SK-N-SH (cell line): ENCODE measurements around the gene SIN3A. TPM values are rescaled to one million over a fixed set of nuclear protein-coding genes. Genes with fewer than 3 reads are reported as not detected.

Experiments
- CTCF ChIA-PET: fragments of 300-600, 350-600 bp; formaldehyde crosslinking; extraction: SDS; loops from one replicate; lab custom pipeline; 2021; lab: Yijun Ruan, JAX
- POLR2A ChIA-PET: fragments of 350-600 bp; sonication (Branson Sonifier 250); formaldehyde crosslinking; extraction: SDS; loops from one replicate; lab custom pipeline; 2020; ENCODE audit warnings: antibody characterized with exemption, inconsistent platforms; lab: Yijun Ruan, JAX
- DNase-seq: peaks from one replicate; pipeline ENCODE4 v3.0.0; 2012
- H2AFZ ChIP-seq: fragments of 200-600 bp; sonication (generic); 2 replicates; pipeline ENCODE4 v1.8.1; 2016; ENCODE audit warnings: antibody characterized with exemption, mild to moderate bottlenecking, low read depth
- H3F3A ChIP-seq: fragments of 200-600 bp; sonication (generic); replicated peaks from 2 replicates; pipeline ENCODE3; 2016; ENCODE audit warnings: antibody characterized with exemption, mild to moderate bottlenecking; ENCODE audit not compliant: insufficient read depth
- H3K27ac ChIP-seq, 2 experiments: fragments of 200-500 bp in 1 of 2; fragments of 200-600 bp in 1 of 2; sonication (Bioruptor generic) in 1 of 2; sonication (generic), shearing (Covaris generic) in 1 of 2; 2 replicates each; pipeline versions ENCODE4 v1.5.1 to v1.6.1; 2014 to 2016; ENCODE audit warnings: low read depth in 2 of 2, inconsistent platforms in 1 of 2, low read length in 1 of 2, mild to moderate bottlenecking in 1 of 2, mixed read lengths in 1 of 2
- H3K27me3 ChIP-seq: fragments of 200-600 bp; sonication (generic), shearing (Covaris generic); 2 replicates; pipeline ENCODE4 v1.6.1; 2016; ENCODE audit warnings: mixed run types; ENCODE audit not compliant: insufficient read depth
- H3K36me3 ChIP-seq, 2 experiments: fragments of 200-500 bp in 1 of 2; fragments of 200-600 bp in 1 of 2; sonication (Bioruptor generic) in 1 of 2; sonication (generic) in 1 of 2; replicated peaks in 1 of 2; 2 replicates each; pipeline versions ENCODE3 to v1.5.1; 2014 to 2016; ENCODE audit warnings: low read length in 1 of 2, mild to moderate bottlenecking in 1 of 2; ENCODE audit not compliant: insufficient read depth in 2 of 2, control insufficient read depth in 1 of 2
- H3K4me1 ChIP-seq, 2 experiments: fragments of 200-500 bp in 1 of 2; fragments of 200-600 bp in 1 of 2; sonication (Bioruptor generic) in 1 of 2; sonication (generic), shearing (Covaris generic) in 1 of 2; 2 replicates each; pipeline versions ENCODE4 v1.5.1 to v1.6.1; 2014 to 2016; ENCODE audit warnings: low read depth in 1 of 2, low read length in 1 of 2, mixed run types in 1 of 2; ENCODE audit not compliant: insufficient read depth in 2 of 2, control insufficient read depth in 1 of 2
- H3K4me2 ChIP-seq: fragments of 200-600 bp; sonication (generic), shearing (Covaris generic); 2 replicates; pipeline ENCODE4 v1.6.1; 2017; ENCODE audit warnings: mixed run types
- H3K4me3 ChIP-seq, 2 experiments: fragments of 200-500 bp in 1 of 2; fragments of 200-600 bp in 1 of 2; sonication (Bioruptor generic) in 1 of 2; sonication (generic), shearing (Covaris generic) in 1 of 2; 2 replicates each; pipeline versions ENCODE4 v1.5.1 to v1.8.1; 2014 to 2016; ENCODE audit warnings: low read depth in 2 of 2, inconsistent platforms in 1 of 2, low read length in 1 of 2, mild to moderate bottlenecking in 1 of 2, mixed read lengths in 1 of 2, moderate library complexity in 1 of 2
- H3K79me2 ChIP-seq: fragments of 200-600 bp; sonication (generic); 2 replicates; pipeline ENCODE4 v1.8.1; 2017; ENCODE audit warnings: mild to moderate bottlenecking; ENCODE audit not compliant: insufficient read depth
- H3K9ac ChIP-seq: fragments of 200-600 bp; sonication (generic); 2 replicates; pipeline ENCODE4 v1.6.1; 2017; ENCODE audit warnings: mixed run types
- H3K9me2 ChIP-seq: fragments of 200-600 bp; sonication (generic); 2 replicates; pipeline ENCODE4 v1.6.1; 2017; ENCODE audit warnings: mixed run types
- H3K9me3 ChIP-seq: fragments of 200-600 bp; sonication (generic); 2 replicates; pipeline ENCODE4 v1.6.1; 2017; ENCODE audit warnings: mixed run types, mild to moderate bottlenecking, moderate library complexity
- H4K20me1 ChIP-seq: fragments of 200-600 bp; sonication (generic); 2 replicates; pipeline ENCODE4 v1.6.1; 2017; ENCODE audit warnings: mild to moderate bottlenecking, mixed run types; ENCODE audit not compliant: insufficient read depth
- CHD2 ChIP-seq: fragments of 150-350 bp; IDR thresholded peaks from 2 replicates; pipeline ENCODE4 v1.6.1; 2018; ENCODE audit warnings: low read length; ENCODE audit not compliant: partially characterized antibody
- ELF1 ChIP-seq: IDR thresholded peaks from 2 replicates; pipeline ENCODE4 v1.4.0; 2012
- EP300 ChIP-seq, 2 experiments: IDR thresholded peaks; 2 replicates each; pipeline versions ENCODE4 v1.4.0 to v1.6.1; 2012; ENCODE audit warnings: borderline replicate concordance in 1 of 2, low read depth in 1 of 2, low read length in 1 of 2
- EZH2phosphoT487 ChIP-seq: fragments of 200-600 bp; sonication (generic); IDR thresholded peaks from 2 replicates; pipeline ENCODE4 v1.6.1; 2017; ENCODE audit warnings: low read depth, mixed run types, mild to moderate bottlenecking, antibody characterized with exemption, moderate library complexity, borderline replicate concordance
- FOXJ3 ChIP-seq: sonication (generic); formaldehyde crosslinking; IDR thresholded peaks from 2 replicates; pipeline ENCODE4 v1.5.1; 2020; ENCODE audit warnings: mild to moderate bottlenecking, missing genetic modification reagents
- GABPA ChIP-seq: IDR thresholded peaks from 2 replicates; pipeline ENCODE4 v1.4.0; 2012; ENCODE audit warnings: low read depth, mild to moderate bottlenecking
- GATA2 ChIP-seq: sonication (generic); formaldehyde crosslinking; IDR thresholded peaks from 2 replicates; pipeline ENCODE4 v1.5.0; 2020; ENCODE audit warnings: mild to moderate bottlenecking, missing genetic modification reagents
- MXI1 ChIP-seq: IDR thresholded peaks from 2 replicates; pipeline ENCODE4 v1.6.1; 2012; ENCODE audit warnings: mild to moderate bottlenecking, low read depth, low read length, improper control_type of control experiment
- POLR2AphosphoS5 ChIP-seq: IDR thresholded peaks from 2 replicates; pipeline ENCODE4 v1.6.1; 2012; ENCODE audit warnings: low read depth, low read length
- RAD21 ChIP-seq: IDR thresholded peaks from 2 replicates; pipeline ENCODE4 v1.6.1; 2012; ENCODE audit warnings: mild to moderate bottlenecking, low read length
- RCOR1 ChIP-seq: fragments of 150-350 bp; IDR thresholded peaks from 2 replicates; pipeline ENCODE4 v1.6.1; 2017; ENCODE audit warnings: antibody characterized with exemption, low read length
- RXRA ChIP-seq: IDR thresholded peaks from 2 replicates; pipeline ENCODE4 v1.4.0; 2012; ENCODE audit warnings: low read depth, mild to moderate bottlenecking, borderline replicate concordance
- SIN3A ChIP-seq: IDR thresholded peaks from 2 replicates; pipeline ENCODE4 v1.6.1; 2012; ENCODE audit warnings: low read depth, mild to moderate bottlenecking, low read length, moderate library complexity, borderline replicate concordance
- SMC3 ChIP-seq: IDR thresholded peaks from 2 replicates; pipeline ENCODE4 v1.6.1; 2012; ENCODE audit warnings: low read depth, low read length, improper control_type of control experiment
- TAF1 ChIP-seq: IDR thresholded peaks from 2 replicates; pipeline ENCODE4 v1.6.1; 2012; ENCODE audit warnings: low read depth, mild to moderate bottlenecking, low read length, moderate library complexity, borderline replicate concordance
- TCF12 ChIP-seq: IDR thresholded peaks from 2 replicates; pipeline ENCODE4 v1.4.0; 2012
- YY1 ChIP-seq: IDR thresholded peaks from 2 replicates; pipeline ENCODE4 v1.4.0; 2012; ENCODE audit warnings: low read depth, mild to moderate bottlenecking
- WGBS: methylation state at CpG from one replicate; pipeline ENCODE4 v1.1.6; 2017; ENCODE audit warnings: low lambda C conversion rate; 5-methylcytosine and 5-hydroxymethylcytosine counted together
- polyA plus RNA-seq, 3 experiments: library from polyadenylated mRNA; depleted of rRNA; stranded (reverse); fragments of >200 nt; gene quantifications; 2 replicates each; pipeline ENCODE4 v1.2.3, GENCODE V29; 2012
- TF ChIP-seq, protein P1 (sequence below): fragments of 150-350 bp; IDR thresholded peaks from 2 replicates; pipeline ENCODE4 v1.6.1; 2016; ENCODE audit warnings: mild to moderate bottlenecking, low read depth, low read length
- TF ChIP-seq, protein P2 (sequence below): IDR thresholded peaks from 2 replicates; pipeline ENCODE4 v1.4.0; 2012; ENCODE audit warnings: low read depth
- TF ChIP-seq, protein P3 (sequence below): IDR thresholded peaks from 2 replicates; pipeline ENCODE4 v1.4.0; 2012; ENCODE audit warnings: low read depth, borderline replicate concordance
- TF ChIP-seq, protein P4 (sequence below): IDR thresholded peaks from 2 replicates; pipeline ENCODE4 v1.6.1; 2012; ENCODE audit warnings: mild to moderate bottlenecking, low read depth, low read length, moderate library complexity

Gene SIN3A
- polyA plus RNA-seq, 1 of the 3 experiments (the other 2 are of a cell fraction), result 32.2 TPM

DNA sequence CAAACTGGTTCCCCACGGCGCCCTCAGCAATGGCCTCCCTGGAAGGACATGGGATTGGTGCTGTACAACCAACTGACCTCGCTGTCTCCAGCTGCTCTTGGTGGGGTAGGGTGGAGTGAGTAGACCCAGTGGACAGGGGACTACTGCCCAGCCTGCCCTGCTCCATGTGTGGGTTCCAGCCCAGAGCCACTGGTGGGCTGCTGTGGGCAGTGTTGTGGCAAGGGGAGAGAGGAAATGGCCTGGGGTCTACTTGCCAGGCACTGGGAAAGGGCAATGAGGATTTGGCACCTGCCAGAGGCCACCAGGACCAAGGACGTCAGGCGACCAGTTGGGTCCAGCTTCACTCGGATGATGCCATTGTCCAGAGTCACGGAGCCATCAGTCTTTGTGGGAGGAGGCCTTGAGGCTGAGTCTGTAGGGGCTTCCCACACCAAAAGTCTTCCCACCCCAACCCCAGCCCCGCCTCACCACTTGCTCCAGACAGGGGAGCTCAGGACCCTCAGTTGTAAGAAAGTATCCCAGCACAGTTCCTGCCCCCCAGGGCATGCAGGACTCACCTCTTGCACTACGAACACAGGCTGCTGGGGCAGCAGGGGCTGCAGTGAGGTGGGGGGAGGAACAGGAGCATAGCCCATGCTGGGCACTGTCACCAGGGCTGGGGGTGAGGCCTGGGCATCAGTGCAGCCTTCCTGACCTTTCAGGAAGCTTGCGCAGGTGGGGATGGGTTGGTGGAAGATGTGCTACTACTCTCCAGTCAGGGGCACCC, 92.5 kb downstream of the SIN3A start:
- 100% methylated on average over 4 of the region's 10 CpGs for WGBS
- no peaks in the 10 kb centered on the region for H3K27me3 ChIP-seq

DNA sequence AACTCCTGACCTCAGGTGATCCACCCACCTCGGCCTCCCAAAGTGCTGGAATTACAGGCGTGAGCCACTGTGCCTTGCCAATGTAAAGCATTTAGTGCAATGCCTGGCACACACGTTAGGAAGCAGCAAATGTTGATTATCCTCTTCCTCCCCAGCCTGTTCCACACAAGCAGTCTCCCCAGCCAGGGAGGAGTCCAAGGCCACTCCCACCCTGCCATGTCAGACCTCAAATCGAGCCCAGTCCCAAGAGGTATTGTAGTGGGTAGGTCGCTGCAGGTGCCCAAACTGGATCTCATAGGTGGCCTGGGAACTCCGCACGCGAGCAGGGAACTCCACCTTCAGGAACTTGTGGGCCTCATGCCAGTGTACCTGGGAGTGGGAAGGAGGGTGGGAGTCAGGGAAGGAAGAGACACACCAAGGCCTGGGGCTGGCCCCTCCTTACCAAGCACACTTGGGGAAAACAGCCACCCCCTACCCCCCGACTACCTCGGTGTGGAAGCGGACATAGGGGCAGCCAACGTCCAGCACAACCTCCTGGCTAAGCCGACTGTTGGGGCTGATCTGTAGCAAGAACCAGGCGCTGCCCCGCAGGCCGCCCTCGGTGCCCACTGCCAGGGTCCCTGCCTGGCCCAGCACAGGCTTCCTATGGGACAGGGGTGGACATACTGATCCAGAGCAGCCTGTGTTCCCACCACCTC, 93.4 kb downstream of the SIN3A start:
- TF ChIP-seq, protein P1, sequence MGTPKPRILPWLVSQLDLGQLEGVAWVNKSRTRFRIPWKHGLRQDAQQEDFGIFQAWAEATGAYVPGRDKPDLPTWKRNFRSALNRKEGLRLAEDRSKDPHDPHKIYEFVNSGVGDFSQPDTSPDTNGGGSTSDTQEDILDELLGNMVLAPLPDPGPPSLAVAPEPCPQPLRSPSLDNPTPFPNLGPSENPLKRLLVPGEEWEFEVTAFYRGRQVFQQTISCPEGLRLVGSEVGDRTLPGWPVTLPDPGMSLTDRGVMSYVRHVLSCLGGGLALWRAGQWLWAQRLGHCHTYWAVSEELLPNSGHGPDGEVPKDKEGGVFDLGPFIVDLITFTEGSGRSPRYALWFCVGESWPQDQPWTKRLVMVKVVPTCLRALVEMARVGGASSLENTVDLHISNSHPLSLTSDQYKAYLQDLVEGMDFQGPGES, result no peak
- TF ChIP-seq CHD2 (no peak), POLR2AphosphoS5 (no peak), TAF1 (no peak), GABPA (no peak), YY1 (no peak), RAD21 (no peak), SMC3 (no peak), RXRA (no peak), GATA2 (CRISPR knock-in tag) (no peak)
- TF ChIP-seq, protein P2, sequence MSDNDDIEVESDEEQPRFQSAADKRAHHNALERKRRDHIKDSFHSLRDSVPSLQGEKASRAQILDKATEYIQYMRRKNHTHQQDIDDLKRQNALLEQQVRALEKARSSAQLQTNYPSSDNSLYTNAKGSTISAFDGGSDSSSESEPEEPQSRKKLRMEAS, result no peak
- TF ChIP-seq, protein P3, sequence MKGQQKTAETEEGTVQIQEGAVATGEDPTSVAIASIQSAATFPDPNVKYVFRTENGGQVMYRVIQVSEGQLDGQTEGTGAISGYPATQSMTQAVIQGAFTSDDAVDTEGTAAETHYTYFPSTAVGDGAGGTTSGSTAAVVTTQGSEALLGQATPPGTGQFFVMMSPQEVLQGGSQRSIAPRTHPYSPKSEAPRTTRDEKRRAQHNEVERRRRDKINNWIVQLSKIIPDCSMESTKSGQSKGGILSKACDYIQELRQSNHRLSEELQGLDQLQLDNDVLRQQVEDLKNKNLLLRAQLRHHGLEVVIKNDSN, result no peak
- Histone ChIP-seq H3K79me2 (no peaks in the 10 kb centered on the region), H3K9ac (no peak overlapping the region), H3K9me3 (no peaks in the 10 kb centered on the region), H4K20me1 (no peaks in the 10 kb centered on the region), H3K4me3 (no peak overlapping the region), H3K36me3 (peaks cover 0 to 56% of the 10 kb centered on the region in 2 experiments), H3K27me3 (no peaks in the 10 kb centered on the region), H3K27ac (no peak overlapping the region), H3K9me2 (no peaks in the 10 kb centered on the region), H3K4me1 (no peaks in the 10 kb centered on the region), H2AFZ (no peak overlapping the region), H3F3A (no peaks in the 10 kb centered on the region), H3K4me2 (no peak overlapping the region)
- 90% methylated on average over 8 of the region's 17 CpGs for WGBS
- DNase-seq, result no peak
- ChIA-PET CTCF (no interaction called here), POLR2A (no interaction called here)

More for the DNA sequence above, 92.5 kb downstream of the SIN3A start:
- Histone ChIP-seq H3K36me3 (peaks cover 0 to 58% of the 10 kb centered on the region in 2 experiments), H3K9me3 (no peaks in the 10 kb centered on the region), H3K4me2 (no peak overlapping the region), H2AFZ (no peak overlapping the region), H3K9me2 (no peaks in the 10 kb centered on the region), H3K4me3 (no peak overlapping the region), H3F3A (no peaks in the 10 kb centered on the region), H3K9ac (no peak overlapping the region), H4K20me1 (no peaks in the 10 kb centered on the region), H3K79me2 (no peaks in the 10 kb centered on the region), H3K27ac (no peak overlapping the region), H3K4me1 (no peaks in the 10 kb centered on the region)
- no peak for DNase-seq
- POLR2A ChIA-PET, result interaction anchor here (1.1 kb wide), 1 partner anchor 9 kb away, joined by 6 read pairs; the partner anchor contains the start of gene MAN2C1
- CTCF ChIA-PET, result interaction anchor here (0.8 kb wide), 1 partner anchor 9 kb away, joined by 4 read pairs; no protein-coding TSS in a partner anchor
- TF ChIP-seq EZH2phosphoT487 (no peak), EP300 (IDR thresholded peaks at IDR 0.05; ENCODE audit: borderline replicate concordance in 1 of 2, low read depth in 1 of 2, low read length in 1 of 2) (no peak), GABPA (no peak), CHD2 (no peak), ELF1 (no peak), RCOR1 (no peak), RXRA (no peak), TCF12 (no peak), FOXJ3 (CRISPR knock-in tag) (no peak), RAD21 (no peak), SIN3A (no peak), MXI1 (no peak)
- TF ChIP-seq, protein P4, sequence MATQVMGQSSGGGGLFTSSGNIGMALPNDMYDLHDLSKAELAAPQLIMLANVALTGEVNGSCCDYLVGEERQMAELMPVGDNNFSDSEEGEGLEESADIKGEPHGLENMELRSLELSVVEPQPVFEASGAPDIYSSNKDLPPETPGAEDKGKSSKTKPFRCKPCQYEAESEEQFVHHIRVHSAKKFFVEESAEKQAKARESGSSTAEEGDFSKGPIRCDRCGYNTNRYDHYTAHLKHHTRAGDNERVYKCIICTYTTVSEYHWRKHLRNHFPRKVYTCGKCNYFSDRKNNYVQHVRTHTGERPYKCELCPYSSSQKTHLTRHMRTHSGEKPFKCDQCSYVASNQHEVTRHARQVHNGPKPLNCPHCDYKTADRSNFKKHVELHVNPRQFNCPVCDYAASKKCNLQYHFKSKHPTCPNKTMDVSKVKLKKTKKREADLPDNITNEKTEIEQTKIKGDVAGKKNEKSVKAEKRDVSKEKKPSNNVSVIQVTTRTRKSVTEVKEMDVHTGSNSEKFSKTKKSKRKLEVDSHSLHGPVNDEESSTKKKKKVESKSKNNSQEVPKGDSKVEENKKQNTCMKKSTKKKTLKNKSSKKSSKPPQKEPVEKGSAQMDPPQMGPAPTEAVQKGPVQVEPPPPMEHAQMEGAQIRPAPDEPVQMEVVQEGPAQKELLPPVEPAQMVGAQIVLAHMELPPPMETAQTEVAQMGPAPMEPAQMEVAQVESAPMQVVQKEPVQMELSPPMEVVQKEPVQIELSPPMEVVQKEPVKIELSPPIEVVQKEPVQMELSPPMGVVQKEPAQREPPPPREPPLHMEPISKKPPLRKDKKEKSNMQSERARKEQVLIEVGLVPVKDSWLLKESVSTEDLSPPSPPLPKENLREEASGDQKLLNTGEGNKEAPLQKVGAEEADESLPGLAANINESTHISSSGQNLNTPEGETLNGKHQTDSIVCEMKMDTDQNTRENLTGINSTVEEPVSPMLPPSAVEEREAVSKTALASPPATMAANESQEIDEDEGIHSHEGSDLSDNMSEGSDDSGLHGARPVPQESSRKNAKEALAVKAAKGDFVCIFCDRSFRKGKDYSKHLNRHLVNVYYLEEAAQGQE, result no peak
